Smooth muscle cell (in vitro differentiated cells): ENCODE results near the gene MMEL1. TPM values are rescaled to one million over a fixed set of nuclear protein-coding genes. Genes with fewer than 3 reads are reported as not detected.
A peak's percentile ranks its signal among the peaks of the same experiment; 100 is the strongest.
"Not testable (repeated sequence)": the region's sequence is repeated elsewhere in the genome, so short reads cannot be mapped to it uniquely, and the experiment has no call there.

ENCODE experiments used
- DNase-seq: peaks from one replicate; lab custom pipeline; 2025; ENCODE audit not compliant: unreplicated experiment; lab: John Stamatoyannopoulos, UW
- H2AFZ ChIP-seq: fragments of 200-600 bp; sonication (generic); 2 replicates; pipeline ENCODE4 v1.6.0; 2016; ENCODE audit warnings: antibody characterized with exemption, low read depth, mild to moderate bottlenecking
- H3F3A ChIP-seq: fragments of 200-600 bp; sonication (generic); 2 replicates; pipeline ENCODE4 v1.6.0; 2017; ENCODE audit warnings: antibody characterized with exemption, low read depth
- H3K27ac ChIP-seq: fragments of 200-600 bp; sonication (generic); 2 replicates; pipeline ENCODE4 v1.5.1; 2016; ENCODE audit warnings: low read depth, mild to moderate bottlenecking
- H3K27me3 ChIP-seq: fragments of 200-600 bp; sonication (generic); 2 replicates; pipeline ENCODE4 v1.6.1; 2016; ENCODE audit warnings: low read depth, mild to moderate bottlenecking
- H3K36me3 ChIP-seq: fragments of 200-600 bp; sonication (generic); 2 replicates; pipeline ENCODE4 v1.5.1; 2016; ENCODE audit warnings: low read depth
- H3K4me1 ChIP-seq: fragments of 200-600 bp; sonication (generic); 2 replicates; pipeline ENCODE4 v1.5.1; 2016; ENCODE audit warnings: low read depth
- H3K4me2 ChIP-seq: fragments of 200-600 bp; sonication (generic); 2 replicates; pipeline ENCODE4 v1.6.0; 2016; ENCODE audit warnings: mild to moderate bottlenecking
- H3K4me3 ChIP-seq: fragments of 200-600 bp; sonication (generic); 2 replicates; pipeline ENCODE4 v1.5.1; 2016; ENCODE audit warnings: mild to moderate bottlenecking
- H3K79me2 ChIP-seq: fragments of 200-600 bp; sonication (generic); 2 replicates; pipeline ENCODE4 v1.6.0; 2016; ENCODE audit warnings: low read depth, mild to moderate bottlenecking
- H3K9ac ChIP-seq: fragments of 200-600 bp; sonication (generic); 2 replicates; pipeline ENCODE4 v1.6.0; 2016; ENCODE audit warnings: low read depth
- H3K9me3 ChIP-seq: fragments of 200-600 bp; sonication (generic); replicated peaks from 2 replicates; pipeline ENCODE4 v1.5.1; 2016; ENCODE audit warnings: low read depth
- H4K20me1 ChIP-seq: fragments of 200-600 bp; sonication (generic); 2 replicates; pipeline ENCODE4 v1.6.0; 2016; ENCODE audit warnings: low read depth
- WGBS: methylation state at CpG from one replicate; pipeline ENCODE4 v1.1.7; 2016; ENCODE audit warnings: low lambda C conversion rate; 5-methylcytosine and 5-hydroxymethylcytosine counted together
- polyA plus RNA-seq: library from polyadenylated mRNA; unstranded; fragments of >200 nt; fragmentation: Nextera tagmentation; extraction: Ambion mirVana; gene quantifications from 2 replicates; pipeline ENCODE4 v1.2.1, GENCODE V29; 2016
- total RNA-seq: library from RNA; depleted of rRNA; stranded (reverse); fragments of >200 nt; gene quantifications from 2 replicates; pipeline ENCODE4 v1.2.3, GENCODE V29; 2014
- TF ChIP-seq, protein P1 (sequence below): fragments of 200-600 bp; sonication (generic); IDR thresholded peaks from 2 replicates; pipeline ENCODE4 v1.5.1; 2017; ENCODE audit warnings: borderline replicate concordance, mild to moderate bottlenecking, antibody characterized with exemption; ENCODE audit not compliant: insufficient read depth, poor library complexity, severe bottlenecking

The MMEL1 gene
- total and polyA plus RNA-seq, 2 experiments from 2014 or later, result 3.4 TPM; not detected in 1

DNA sequence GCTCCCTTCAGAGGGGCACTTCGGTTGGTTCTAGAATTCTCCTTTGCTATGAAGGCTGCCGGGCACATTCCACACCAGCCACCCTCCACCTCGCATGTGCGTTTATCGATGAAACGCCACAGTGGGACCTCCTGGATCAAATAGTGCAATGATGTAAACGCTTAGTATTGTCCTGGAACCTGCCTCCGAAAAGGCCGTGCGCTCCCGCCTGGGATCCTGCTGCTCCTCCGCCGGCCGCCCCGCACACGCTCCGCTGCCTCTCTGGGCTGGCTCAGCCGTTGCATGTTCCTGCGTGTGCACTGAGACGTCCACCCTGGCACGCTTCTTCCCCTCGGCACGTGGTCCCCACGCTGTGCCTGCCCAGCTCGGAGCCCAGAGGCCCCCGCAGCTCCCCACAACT is 80.6 kb downstream of the MMEL1 start:
- Histone ChIP-seq H3K79me2 (no peaks in the 10 kb centered on the region), H3K4me3 (no peak overlapping the region), H3F3A (no peaks in the 10 kb centered on the region), H3K9me3 (no peaks in the 10 kb centered on the region), H3K4me2 (no peak overlapping the region), H4K20me1 (no peaks in the 10 kb centered on the region), H3K27me3 (no peaks in the 10 kb centered on the region), H3K36me3 (no peaks in the 10 kb centered on the region), H3K4me1 (peaks cover 24% of the 10 kb centered on the region), H2AFZ (no peak overlapping the region), H3K9ac (no peak overlapping the region), H3K27ac (no peak overlapping the region)
- WGBS, result 97% methylated on average over 22 of the region's 26 CpGs
- DNase-seq, result no peak
- TF ChIP-seq, protein P1, sequence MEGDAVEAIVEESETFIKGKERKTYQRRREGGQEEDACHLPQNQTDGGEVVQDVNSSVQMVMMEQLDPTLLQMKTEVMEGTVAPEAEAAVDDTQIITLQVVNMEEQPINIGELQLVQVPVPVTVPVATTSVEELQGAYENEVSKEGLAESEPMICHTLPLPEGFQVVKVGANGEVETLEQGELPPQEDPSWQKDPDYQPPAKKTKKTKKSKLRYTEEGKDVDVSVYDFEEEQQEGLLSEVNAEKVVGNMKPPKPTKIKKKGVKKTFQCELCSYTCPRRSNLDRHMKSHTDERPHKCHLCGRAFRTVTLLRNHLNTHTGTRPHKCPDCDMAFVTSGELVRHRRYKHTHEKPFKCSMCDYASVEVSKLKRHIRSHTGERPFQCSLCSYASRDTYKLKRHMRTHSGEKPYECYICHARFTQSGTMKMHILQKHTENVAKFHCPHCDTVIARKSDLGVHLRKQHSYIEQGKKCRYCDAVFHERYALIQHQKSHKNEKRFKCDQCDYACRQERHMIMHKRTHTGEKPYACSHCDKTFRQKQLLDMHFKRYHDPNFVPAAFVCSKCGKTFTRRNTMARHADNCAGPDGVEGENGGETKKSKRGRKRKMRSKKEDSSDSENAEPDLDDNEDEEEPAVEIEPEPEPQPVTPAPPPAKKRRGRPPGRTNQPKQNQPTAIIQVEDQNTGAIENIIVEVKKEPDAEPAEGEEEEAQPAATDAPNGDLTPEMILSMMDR, result no peak

DNA sequence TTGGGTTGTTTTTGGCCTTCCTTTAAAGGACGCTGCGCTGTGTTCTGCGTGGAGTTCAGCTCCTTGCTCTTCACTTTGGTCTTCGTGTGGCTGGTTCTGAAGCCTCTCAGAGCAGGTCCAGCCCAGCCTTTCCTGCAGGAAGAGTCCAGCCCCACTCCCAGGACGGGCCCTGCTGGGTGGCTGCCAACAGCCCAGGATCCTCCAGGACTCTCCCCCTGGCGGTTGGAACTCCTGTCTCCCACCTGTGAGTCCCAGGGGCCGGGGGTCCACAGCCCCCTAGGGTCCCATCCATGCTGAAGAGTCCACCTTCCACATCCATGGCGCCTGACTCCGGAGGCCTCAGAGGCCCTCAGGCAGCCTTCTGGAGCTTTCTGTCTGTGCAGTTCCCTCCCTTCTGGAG is 81.3 kb downstream of the MMEL1 start:
- H3K4me1 ChIP-seq, result peaks cover 25% of the 10 kb centered on the region
- H3F3A ChIP-seq, H3K36me3 ChIP-seq, H3K9me3 ChIP-seq, H3K79me2 ChIP-seq, H3K27me3 ChIP-seq, H3K27ac ChIP-seq, H2AFZ ChIP-seq, DNase-seq, H4K20me1 ChIP-seq, H3K4me2 ChIP-seq, H3K9ac ChIP-seq, H3K4me3 ChIP-seq: not testable (repeated sequence)
- 95% methylated on average over 9 of the region's 9 CpGs for WGBS

DNA sequence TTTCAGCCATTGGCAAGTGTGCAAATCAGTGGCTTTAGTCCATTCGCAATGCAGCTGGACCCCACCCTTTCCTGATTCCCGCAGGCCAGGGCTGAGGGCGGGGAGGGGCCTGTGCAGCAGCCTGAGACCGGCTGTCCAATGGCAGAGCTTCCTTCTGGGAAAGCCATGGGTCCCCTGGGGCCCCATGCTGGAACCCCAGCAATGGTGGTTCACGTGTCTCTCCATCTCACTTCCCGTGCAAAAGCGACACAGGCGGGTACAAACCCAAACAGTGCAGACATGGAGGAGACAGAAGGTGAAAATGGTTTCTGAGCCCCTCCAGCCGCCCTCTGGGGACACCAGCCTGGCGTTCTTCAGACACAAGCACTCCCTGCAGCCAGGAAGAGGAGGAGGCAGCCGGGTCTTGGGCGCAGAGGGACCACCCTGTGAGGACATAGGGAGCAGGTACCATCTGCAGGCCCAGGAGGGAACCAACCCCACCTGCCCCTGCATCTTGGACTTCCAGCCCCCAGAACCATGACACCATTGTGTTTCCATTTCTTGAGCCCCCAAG is 82.4 kb downstream of the MMEL1 start:
- H3K9ac ChIP-seq, H3K27ac ChIP-seq, DNase-seq, H3K27me3 ChIP-seq, H2AFZ ChIP-seq, H3K4me3 ChIP-seq, H4K20me1 ChIP-seq, H3F3A ChIP-seq, H3K9me3 ChIP-seq, H3K36me3 ChIP-seq, H3K4me2 ChIP-seq, H3K79me2 ChIP-seq: not testable (repeated sequence)
- peaks cover 24% of the 10 kb centered on the region for H3K4me1 ChIP-seq
- 90% methylated on average over 12 of the region's 12 CpGs for WGBS

DNA sequence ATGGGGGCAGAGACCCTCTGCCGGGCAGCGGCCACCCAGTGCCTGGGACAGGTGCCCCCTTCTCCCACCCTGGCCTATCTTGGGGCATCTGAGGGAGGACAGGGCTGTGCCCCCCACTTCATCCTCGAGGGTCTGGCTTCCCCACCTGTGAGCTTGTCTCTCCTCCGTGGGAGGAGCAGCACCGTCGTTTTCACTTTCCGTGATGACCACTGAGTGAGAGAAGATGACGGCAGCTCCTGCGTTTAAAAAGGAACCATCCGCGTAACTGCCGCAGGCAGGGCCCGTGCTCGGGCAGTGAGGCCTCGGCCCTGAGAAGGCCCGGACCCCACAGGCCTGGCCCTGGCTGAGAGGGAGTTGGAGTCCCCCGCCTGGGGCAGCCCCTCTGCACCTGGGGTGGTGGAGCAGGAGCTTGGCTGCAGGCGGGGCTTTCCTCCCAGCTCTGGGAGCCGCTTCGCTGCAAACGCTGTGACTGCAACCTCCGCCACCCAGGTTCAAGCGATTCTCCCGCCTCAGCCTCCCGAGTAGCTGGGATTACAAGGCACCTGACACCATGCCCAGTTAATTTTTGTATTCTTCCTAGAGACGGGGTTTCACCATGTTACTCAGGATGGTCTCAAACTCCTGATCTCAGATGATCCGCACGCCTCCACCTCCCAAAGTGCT is 83.3 kb downstream of the MMEL1 start:
- WGBS, result 94% methylated on average over 23 of the region's 28 CpGs
- not testable (repeated sequence) for H3K27me3 ChIP-seq

DNA sequence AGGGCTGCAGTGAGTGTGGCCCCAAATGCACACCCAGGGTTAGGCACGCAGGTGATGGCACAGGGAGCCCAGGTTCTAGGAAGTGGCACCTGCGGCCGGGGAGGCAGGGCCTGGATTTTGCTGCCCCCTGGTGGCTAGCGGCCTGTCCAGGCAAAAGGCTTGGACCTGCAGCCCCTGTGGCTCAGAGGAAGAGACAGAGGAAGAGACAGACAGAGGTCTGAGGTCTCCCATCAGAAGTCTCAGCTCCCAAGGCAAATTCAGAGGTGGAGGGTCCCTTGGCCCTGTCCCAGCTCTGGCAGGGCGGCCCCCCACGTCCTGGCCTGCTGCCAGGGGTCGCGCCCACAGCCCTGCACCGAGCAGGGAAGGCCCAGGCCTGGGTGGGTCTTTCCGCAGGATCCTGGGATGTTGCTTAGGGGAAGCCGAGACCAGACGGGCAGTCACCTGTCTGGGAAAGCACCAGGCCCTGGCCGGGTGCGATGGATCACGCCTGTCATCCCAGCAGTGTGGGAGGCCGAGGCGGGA is 84.7 kb downstream of the MMEL1 start:
- Histone ChIP-seq H3K9me3 (no peaks in the 10 kb centered on the region), H3K79me2 (no peaks in the 10 kb centered on the region), H2AFZ (no peak overlapping the region), H4K20me1 (no peaks in the 10 kb centered on the region), H3K27me3 (no peaks in the 10 kb centered on the region), H3K4me1 (peaks cover 46% of the 10 kb centered on the region), H3K27ac (no peak overlapping the region), H3K36me3 (no peaks in the 10 kb centered on the region), H3F3A (no peaks in the 10 kb centered on the region), H3K9ac (no peak overlapping the region), H3K4me2 (no peak overlapping the region), H3K4me3 (no peak overlapping the region)
- DNase-seq, result peak; percentile 22
- TF ChIP-seq, protein P1, result peak; percentile 95
- WGBS, result 42% methylated on average over 17 of the region's 17 CpGs

More for the DNA sequence above, 83.3 kb downstream of the MMEL1 start:
- peaks cover 33% of the 10 kb centered on the region for H3K4me1 ChIP-seq
- H3K4me3 ChIP-seq, H3K9ac ChIP-seq, H2AFZ ChIP-seq, DNase-seq, H3F3A ChIP-seq, H3K4me2 ChIP-seq, H3K79me2 ChIP-seq, H3K9me3 ChIP-seq, H3K36me3 ChIP-seq, H3K27ac ChIP-seq, H4K20me1 ChIP-seq: not testable (repeated sequence)
